ENCODE measurements around the gene XYLB.
"Not testable (repeated sequence)": the region's sequence is repeated elsewhere in the genome, so short reads cannot be mapped to it uniquely, and the experiment has no call there.

The XYLB gene

DNA sequence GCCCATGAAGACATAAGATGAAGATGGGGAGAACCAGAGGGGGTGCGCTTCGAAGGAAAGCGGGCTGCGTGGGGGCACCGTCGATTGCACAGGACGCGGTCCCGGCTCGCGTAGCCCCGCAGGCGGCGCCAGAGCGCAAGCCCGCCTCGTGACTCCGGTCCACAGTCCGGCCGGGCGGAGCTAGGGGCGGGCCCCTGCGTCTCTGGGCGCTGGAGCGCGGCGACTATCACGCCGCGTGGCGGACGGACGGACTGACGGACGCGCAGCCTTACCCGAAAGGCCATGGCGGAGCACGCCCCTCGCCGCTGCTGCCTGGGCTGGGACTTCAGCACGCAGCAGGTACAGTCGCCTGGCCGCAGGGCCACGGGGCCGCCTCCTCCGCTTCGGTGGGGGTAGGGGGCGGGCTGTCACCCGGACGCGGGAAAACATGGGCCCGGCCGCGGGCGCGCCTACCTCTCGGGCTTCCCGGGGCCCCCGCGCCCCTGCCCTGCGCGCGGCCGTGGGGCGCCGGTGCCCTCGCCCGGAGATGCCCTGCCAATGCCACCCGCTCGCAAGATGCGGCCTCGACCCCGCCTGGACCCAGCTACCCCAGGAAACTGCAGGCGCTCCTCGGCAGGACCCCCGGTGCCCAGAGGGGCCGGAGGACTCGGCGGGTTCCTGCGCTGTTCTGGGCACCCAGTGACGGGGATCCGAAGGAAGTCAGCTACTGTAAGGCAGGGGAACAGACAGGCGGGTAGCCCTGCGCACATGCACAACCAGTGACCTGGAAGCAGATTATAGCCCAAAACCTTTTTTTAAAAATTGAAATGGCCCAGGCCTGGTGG, at the start of gene XYLB:
Gene XYLB, plus strand, starts transcription at position 199 of the 824 bp plus-strand sequence. Its CDS starts 84 bp downstream, at position 283.
- peak; percentile 96 for DNase-seq (ENCODE audit: low spot score)

DNA sequence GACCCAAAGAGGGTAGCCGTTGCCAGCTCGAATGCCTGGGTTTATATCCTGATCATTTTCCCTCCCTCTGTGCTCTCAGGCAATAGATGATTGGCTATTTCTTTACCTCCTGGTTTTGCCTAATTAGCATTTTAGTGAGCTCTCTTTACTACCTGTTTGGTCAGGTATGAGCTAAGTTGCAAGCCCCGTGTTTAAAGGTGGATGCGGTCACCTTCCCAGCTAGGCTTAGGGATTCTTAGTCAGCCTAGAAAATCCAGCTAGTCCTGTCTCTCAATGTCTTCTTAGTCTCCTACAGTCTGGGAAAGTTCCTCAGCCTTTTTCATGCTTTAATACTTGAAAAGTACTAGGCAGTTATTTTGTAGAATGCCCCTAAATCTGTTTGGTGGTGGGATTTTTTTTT, 49.5 kb upstream of the XYLB start:
- not testable (repeated sequence) for DNase-seq (ENCODE audit: low spot score)

DNA sequence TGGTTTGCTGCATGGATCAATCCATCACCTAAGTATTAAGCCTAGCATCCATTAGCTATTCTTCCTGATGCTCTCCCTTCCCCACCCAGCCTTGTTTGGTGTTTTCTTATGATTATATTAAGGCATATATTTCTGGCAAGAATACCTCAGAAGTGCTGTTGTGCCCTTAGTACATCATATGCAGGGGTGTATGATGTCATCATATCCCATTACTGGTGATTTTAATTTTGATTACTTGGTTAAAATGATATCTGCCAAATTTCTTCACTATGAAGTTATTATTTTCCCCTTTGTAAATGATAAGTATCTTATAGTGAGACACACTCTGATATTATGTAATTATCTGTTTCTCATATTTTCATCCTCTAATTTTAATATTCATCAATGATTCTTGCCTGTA, 49.0 kb upstream of the XYLB start:
- no peak for DNase-seq (ENCODE audit: low spot score)

GRCh38 chr3:38297947-38298711, 48.5 kb upstream of the XYLB start:
- peak; percentile 34 for DNase-seq (ENCODE audit: low spot score)

DNA sequence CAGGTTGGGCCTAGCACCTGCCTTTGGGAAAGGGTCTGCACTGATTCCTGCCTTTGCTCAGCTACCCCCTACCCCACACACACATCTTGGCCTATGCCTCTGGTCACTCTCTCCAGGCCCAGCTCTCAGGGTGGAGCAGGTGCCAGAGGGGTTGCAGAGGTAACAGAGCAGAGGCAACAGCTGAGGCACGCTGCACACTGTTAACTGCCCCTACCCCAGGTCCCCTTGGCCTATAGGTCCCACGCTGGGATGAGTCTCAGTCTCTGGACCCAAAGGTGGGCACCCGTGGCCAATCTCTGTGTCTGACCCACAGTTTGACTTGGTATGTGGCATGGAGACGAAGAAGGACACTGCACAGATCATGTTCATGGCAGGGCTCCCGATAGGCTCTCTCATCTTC, 39.6 kb upstream of the XYLB start:
- DNase-seq (ENCODE audit: low spot score): no peak

GRCh38 chr3:38307599-38307998, 39.0 kb upstream of the XYLB start:
- DNase-seq (ENCODE audit: low spot score): no peak

DNA sequence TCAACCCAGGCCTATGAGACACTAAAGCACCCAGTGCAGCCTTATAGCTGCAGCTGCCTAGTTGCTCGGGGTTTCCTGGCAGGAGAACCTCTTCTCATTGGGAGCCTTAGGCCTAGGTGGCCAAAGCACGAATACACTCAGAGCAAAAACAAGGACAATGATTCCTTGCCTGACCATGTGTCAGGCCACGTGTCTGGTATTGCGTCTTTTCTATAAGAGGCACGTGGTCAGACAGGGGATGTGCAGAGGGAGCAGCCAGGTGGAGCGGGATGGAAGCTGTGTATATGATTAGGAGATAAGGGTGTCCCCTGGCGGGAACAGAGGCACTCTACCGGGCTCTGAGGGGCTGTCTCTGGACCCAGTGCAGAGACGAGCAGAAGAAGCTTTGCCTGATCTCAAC, 38.1 kb upstream of the XYLB start:
- no peak for DNase-seq (ENCODE audit: low spot score)

- no peak for DNase-seq (ENCODE audit: low spot score)
These were observed 35.1 kb upstream of the XYLB start for GRCh38 chr3:38311476-38311875.

GRCh38 chr3:38311941-38312340, 34.6 kb upstream of the XYLB start:
- DNase-seq (ENCODE audit: low spot score): no peak

DNA sequence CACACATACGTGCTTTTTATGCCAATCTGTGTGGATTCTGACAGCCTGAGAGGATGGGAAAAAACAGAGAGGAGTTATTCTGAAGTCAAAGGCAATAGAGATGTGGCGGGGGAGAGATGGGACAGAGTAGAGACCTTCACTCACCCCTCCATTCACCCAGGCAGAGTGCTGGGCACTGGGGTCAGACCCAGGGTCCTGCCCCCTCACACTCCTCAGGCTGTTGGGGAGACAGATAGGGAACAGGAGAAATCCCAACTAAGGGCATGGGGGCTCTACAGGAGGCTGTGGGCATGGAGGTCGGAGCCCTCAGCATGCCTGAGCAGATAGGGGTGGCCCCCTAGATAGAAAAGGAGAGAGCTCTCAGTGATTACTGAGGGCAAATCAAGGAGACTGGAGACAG, 34.2 kb upstream of the XYLB start:
- no peak for DNase-seq (ENCODE audit: low spot score)

DNA sequence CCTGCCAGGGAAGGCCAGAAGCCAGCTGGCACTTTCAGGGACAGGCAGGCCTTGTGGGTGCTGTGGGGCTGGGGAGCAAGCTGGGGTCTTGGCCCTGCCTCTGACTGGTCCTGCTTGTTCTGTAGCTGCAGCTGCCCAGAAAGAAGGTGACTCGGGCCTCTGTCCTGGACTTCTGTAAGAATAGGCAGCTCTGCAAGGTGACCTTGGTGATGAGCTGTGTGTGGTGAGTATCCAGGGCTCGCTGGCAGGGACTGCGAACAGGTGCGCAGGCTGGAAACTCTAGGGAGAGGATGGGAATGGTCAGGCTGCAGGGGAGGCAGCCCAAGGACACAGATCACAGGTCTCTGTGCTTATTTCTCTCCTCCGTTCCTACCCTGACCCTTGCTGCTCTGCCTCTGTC, 33.3 kb upstream of the XYLB start:
- DNase-seq (ENCODE audit: low spot score): no peak

DNA sequence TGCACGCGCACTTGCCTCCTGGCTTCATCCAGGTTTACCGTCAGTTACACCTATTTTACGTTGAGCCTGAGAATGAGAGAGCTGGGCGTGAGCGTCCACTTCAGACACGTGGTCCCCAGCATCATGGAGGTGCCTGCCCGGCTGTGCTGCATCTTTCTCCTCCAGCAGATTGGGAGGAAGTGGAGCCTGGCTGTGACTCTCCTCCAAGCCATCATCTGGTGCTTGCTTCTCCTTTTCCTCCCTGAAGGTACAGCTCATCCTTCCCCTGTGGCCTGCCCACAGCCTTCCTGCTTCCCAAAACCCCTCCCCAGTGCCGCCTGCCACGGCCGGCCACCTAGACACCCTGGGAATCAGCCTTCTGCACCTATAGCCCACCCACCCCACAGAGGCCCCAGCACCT, 32.9 kb upstream of the XYLB start:
- DNase-seq (ENCODE audit: low spot score): no peak

GRCh38 chr3:38314112-38314763, 32.3 kb upstream of the XYLB start:
- no peak for DNase-seq (ENCODE audit: low spot score)

DNA sequence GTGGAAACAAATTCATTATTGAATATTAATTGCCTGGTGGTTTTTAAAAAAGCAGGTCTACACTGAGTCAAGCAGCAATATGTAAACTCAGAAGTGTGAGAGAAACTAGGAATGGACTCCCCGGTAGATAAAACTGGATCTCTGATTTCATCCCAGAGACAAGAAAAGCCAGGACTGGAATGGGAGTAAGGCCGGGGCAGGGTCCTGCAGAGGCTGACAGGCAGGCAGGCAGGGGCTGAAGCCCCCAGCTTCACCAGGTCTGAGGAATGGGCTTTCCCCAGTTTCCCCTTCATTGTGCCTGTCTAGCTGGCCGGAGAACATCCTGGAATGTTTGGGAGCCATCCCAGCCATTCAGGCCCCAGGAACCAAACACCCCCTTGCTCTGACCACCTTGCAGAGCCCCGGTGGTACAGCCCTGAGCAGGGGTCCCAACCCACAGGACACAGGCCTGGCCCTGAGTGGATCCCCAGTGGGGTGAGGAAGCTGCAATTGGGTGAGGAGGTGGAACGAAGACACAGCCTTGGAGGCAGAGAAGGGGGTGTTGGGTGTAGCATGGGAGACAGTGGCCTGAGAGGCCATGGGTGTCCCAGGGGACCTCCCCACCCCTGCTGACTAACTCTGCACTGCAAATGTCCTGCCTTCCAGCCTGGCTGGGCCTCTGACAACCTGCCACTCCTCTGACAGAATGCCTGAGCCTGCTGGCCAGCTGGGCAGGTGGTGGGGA, 31.7 kb upstream of the XYLB start:
- DNase-seq (ENCODE audit: low spot score): no peak

DNA sequence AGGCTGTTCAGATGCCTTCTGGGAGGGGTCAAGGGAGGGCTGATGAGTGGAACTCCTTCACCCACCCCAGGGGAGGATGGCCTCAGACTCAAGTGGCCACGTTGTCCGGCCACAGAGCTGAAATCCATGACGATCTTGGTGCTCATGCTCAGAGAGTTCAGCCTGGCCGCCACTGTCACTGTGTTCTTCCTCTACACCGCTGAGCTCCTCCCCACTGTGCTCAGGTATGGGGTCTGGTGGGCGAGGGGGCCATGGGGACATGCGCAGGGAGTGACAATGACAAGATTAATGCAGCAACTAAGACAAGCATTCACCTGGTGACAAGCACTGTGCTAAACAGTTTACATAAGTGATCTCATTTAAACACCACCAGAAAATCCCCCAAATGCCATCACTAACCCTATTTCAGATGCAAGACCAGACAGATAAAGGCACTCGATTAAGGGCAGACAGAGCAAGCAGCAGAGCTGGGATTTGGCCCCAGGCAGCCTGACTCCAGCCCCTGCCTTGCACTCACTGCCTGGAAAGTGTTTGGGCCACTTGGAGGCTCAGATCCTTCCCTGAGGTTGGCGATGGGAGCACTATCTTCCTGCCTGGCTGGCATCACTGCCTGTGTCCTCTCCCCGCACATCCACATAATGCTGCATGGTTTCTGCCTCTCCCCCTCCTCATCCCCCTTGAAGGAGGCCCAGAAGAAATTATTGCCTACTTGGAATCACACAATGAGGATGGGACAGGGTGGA, 30.9 kb upstream of the XYLB start:
- DNase-seq (ENCODE audit: low spot score): no peak

DNA sequence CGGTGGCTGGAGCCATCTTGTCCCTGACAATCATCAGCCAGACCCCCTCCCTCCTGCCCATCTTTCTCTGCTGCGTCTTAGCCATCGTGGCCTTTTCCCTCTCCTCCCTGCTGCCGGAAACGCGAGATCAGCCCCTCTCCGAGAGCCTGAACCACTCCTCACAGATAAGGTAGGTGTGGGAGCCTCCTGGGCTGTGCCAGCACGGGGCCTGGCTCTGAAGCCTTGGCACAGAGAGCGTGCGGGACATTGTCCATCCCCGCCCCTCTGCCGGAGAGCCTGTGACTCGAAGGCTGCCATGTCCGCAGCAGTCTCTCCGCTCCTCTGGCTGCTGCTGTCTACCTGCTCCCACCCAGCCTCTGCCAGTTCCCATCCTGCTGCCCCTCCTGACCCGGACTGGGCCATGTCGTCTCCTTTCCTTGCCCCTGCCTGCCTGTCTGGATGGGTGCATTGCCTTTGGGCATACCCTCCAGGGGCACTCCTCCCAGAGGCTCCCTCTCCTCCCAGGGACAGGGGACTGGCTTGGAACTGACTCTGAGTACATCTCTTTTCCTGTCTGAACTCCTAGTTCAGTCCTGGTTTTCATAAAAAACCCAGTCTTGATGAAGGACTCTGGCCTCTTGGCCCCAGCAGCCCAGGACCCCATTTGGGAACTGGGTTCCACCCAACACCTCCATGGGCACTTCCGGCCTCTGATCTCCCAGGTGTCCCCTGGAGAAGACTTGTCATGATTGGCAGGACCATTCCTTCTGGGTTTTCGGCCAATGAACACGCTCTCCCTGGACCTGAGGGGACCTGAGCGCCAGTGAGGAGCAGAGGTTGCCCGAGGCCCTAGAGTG, 30.0 kb upstream of the XYLB start:
- DNase-seq (ENCODE audit: low spot score): no peak

GRCh38 chr3:38317192-38317759, 29.3 kb upstream of the XYLB start:
- DNase-seq (ENCODE audit: low spot score): no peak

DNA sequence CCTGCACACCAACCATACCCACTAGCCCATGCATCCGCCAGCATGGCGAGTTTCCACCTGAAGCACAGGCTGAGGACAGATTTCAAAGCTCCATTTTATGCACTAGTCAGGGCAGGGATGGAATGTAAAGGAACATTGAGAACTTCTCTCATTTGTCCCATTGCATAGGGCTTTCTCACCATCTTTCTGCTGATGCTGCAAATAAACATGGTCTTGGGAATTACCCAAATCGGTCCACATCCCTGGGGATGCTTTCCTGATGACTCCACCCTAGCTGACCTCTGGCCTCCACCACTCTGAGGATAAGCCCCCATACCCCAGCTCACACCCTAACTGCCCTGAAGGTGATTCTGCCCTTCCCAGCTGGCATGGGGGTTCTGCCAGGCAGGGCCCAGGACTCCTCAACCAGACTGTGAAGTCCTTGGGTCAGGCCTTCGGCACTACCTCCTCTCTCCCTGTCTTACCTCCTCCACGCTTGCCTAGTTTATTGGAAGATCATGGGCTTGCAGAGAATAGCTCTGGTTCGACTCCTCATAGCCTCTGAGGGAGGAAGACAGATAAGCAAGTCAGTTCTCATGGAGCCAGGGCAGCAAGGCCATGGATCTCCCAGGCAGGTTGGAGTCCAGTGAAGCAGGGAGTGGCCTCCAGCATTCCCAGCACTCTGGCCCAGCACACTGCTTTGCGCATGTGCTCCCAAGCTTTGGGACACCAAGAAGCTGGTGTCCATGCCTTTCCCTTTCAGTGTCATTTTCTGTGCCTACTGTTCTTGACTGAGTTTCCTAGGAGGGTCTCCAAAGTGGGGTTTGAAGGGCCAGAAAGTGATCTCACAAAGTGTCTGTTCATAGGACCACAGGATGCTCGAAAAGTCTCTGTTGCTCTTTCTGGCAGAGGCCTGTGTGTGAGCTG, 27.6 kb upstream of the XYLB start:
- DNase-seq (ENCODE audit: low spot score): no peak

GRCh38 chr3:38320638-38321037, 25.9 kb upstream of the XYLB start:
- DNase-seq (ENCODE audit: low spot score): not testable (repeated sequence)

All from COLO829 (cell line).